Left ventricle myocardium inferior (tissue), 1 donor: ENCODE results near the gene NDUFA13. TPM values are rescaled to one million over a fixed set of nuclear protein-coding genes. Genes with fewer than 3 reads are reported as not detected.
A peak's percentile ranks its signal among the peaks of the same experiment; 100 is the strongest.

Experiments
- DNase-seq: peaks from one replicate; pipeline ENCODE4 v3.0.0-alpha.2; 2020
- H3K27ac ChIP-seq: fragments of 200-600 bp; replicated peaks from 2 replicates; pipeline ENCODE4 v1.8.0; 2021
- H3K27me3 ChIP-seq: fragments of 200-600 bp; 2 replicates; pipeline ENCODE4 v1.8.0; 2021; ENCODE audit warnings: low read depth
- H3K36me3 ChIP-seq: fragments of 200-600 bp; 2 replicates; pipeline ENCODE4 v1.8.0; 2021
- H3K4me1 ChIP-seq: fragments of 200-600 bp; 2 replicates; pipeline ENCODE4 v1.8.0; 2021
- H3K4me3 ChIP-seq: fragments of 200-600 bp; 2 replicates; pipeline ENCODE4 v1.8.0; 2021; ENCODE audit warnings: mild to moderate bottlenecking, moderate library complexity
- H3K9me3 ChIP-seq: fragments of 200-600 bp; replicated peaks from 2 replicates; pipeline ENCODE4 v1.8.0; 2021
- CTCF ChIP-seq: fragments of 200-600 bp; IDR thresholded peaks from 2 replicates; pipeline ENCODE4 v1.8.0; 2021; ENCODE audit warnings: antibody characterized with exemption, mild to moderate bottlenecking, borderline replicate concordance
- intact Hi-C: fragments of 100-400 bp; cut with micrococcal nuclease; formaldehyde crosslinking; loops from one replicate; pipeline ENCODE4 v1.11.0; 2022
- total RNA-seq: library from RNA; stranded (reverse); fragmentation: NEBNext Ultra II Directional; extraction: Animal tissue kit (Norgen Biotek cat#: 25700); gene quantifications from one replicate; pipeline ENCODE4 v1.2.1, GENCODE V29; 2021
- donor health status: DM: no; HTN: yes; CAD: no; lungs with severe emphysema.

The NDUFA13 gene
- total RNA-seq, 1 donor from 2014 or later = 1,029 TPM

GRCh38 chr19:19526581-19527370 lies 10.8 kb downstream of the NDUFA13 start:
- H3K36me3 ChIP-seq = peaks cover 36% of the 10 kb centered on the region
- TF ChIP-seq CTCF = no peak
- no peak for DNase-seq
- H3K4me3 ChIP-seq = no peak overlapping the region
- no peaks in the 10 kb centered on the region for H3K27me3 ChIP-seq
- H3K27ac ChIP-seq = no peak overlapping the region
- intact Hi-C loops = no loop called here
- no peaks in the 10 kb centered on the region for H3K9me3 ChIP-seq
- H3K4me1 ChIP-seq = peaks cover 54% of the 10 kb centered on the region

- Histone ChIP-seq H3K27me3 (no peaks in the 10 kb centered on the region), H3K4me1 (peaks cover 59% of the 10 kb centered on the region), H3K4me3 (no peak overlapping the region), H3K36me3 (peaks cover 36% of the 10 kb centered on the region), H3K9me3 (no peaks in the 10 kb centered on the region), H3K27ac (no peak overlapping the region)
- TF ChIP-seq CTCF = no peak
- DNase-seq = no peak
- intact Hi-C loops = no loop called here
These were observed 11.3 kb downstream of the NDUFA13 start for GRCh38 chr19:19527371-19527656.

- no peaks in the 10 kb centered on the region for H3K27me3 ChIP-seq
- intact Hi-C loops = no loop called here
- no peak overlapping the region for H3K27ac ChIP-seq
- TF ChIP-seq CTCF = no peak
- H3K4me1 ChIP-seq = peaks cover 57% of the 10 kb centered on the region
- no peak for DNase-seq
- H3K9me3 ChIP-seq = no peaks in the 10 kb centered on the region
- H3K36me3 ChIP-seq = peaks cover 36% of the 10 kb centered on the region
- no peak overlapping the region for H3K4me3 ChIP-seq
These were observed 11.9 kb downstream of the NDUFA13 start for GRCh38 chr19:19527674-19528625.

GRCh38 chr19:19528721-19529490 lies 12.9 kb downstream of the NDUFA13 start, which contains the start of gene YJEFN3:
YJEFN3 (plus strand) TSS chr19:19528911; CDS start chr19:19528933, 22 bp downstream.
- intact Hi-C loops = no loop called here
- H3K4me3 ChIP-seq = peak within 1 kb of the TSS; percentile 40
- no peak for TF ChIP-seq CTCF
- peaks cover 54% of the 10 kb centered on the region for H3K4me1 ChIP-seq
- no peaks in the 10 kb centered on the region for H3K27me3 ChIP-seq
- H3K9me3 ChIP-seq = no peaks in the 10 kb centered on the region
- DNase-seq = no peak
- peaks cover 32% of the 10 kb centered on the region for H3K36me3 ChIP-seq
- no peak within 1 kb of the TSS for H3K27ac ChIP-seq

- Histone ChIP-seq H3K4me3 (no peak overlapping the region), H3K27me3 (no peaks in the 10 kb centered on the region), H3K4me1 (peaks cover 48% of the 10 kb centered on the region), H3K27ac (no peak overlapping the region), H3K9me3 (no peaks in the 10 kb centered on the region), H3K36me3 (peaks cover 26% of the 10 kb centered on the region)
- intact Hi-C loops = loop anchor here (10.0 kb wide), 1 partner anchor 405 kb away; no protein-coding TSS in a partner anchor
- DNase-seq = no peak
- TF ChIP-seq CTCF = no peak
These were observed 13.9 kb downstream of the NDUFA13 start for GRCh38 chr19:19529783-19530422.
